Measurements from ENCODE around the gene MYL6B.

The MYL6B gene

DNA sequence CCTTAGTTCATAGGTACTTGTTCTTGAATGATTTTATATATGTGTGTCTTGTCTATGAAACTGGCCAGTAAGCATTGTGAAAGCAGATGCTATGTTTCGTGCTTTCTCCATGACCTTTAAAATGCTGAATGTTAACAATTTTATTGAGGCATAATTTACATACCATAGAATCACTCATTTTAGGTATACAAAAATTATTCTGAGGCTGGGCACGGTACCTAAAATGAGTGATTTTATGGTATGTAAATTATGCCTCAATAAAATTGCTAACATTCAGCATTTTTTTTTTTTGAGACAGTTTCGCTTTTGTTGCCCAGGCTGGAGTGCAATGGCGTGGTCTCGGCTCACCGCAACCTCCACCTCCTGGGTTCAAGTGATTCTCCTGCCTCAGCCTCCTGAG lies 17.5 kb upstream of the MYL6B start:
- Histone ChIP-seq H3K36me3 (peaks cover 70% of the 10 kb centered on the region), H3K9me3 (no peaks in the 10 kb centered on the region), H3K4me1 (no peaks in the 10 kb centered on the region), H3K4me3 (ENCODE audit: low read depth, low read length) (no peak overlapping the region), H3K27me3 (no peaks in the 10 kb centered on the region)
- no peak for DNase-seq
- TF ChIP-seq, protein P1, sequence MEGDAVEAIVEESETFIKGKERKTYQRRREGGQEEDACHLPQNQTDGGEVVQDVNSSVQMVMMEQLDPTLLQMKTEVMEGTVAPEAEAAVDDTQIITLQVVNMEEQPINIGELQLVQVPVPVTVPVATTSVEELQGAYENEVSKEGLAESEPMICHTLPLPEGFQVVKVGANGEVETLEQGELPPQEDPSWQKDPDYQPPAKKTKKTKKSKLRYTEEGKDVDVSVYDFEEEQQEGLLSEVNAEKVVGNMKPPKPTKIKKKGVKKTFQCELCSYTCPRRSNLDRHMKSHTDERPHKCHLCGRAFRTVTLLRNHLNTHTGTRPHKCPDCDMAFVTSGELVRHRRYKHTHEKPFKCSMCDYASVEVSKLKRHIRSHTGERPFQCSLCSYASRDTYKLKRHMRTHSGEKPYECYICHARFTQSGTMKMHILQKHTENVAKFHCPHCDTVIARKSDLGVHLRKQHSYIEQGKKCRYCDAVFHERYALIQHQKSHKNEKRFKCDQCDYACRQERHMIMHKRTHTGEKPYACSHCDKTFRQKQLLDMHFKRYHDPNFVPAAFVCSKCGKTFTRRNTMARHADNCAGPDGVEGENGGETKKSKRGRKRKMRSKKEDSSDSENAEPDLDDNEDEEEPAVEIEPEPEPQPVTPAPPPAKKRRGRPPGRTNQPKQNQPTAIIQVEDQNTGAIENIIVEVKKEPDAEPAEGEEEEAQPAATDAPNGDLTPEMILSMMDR (IDR thresholded peaks at IDR 0.05; ENCODE audit: low read depth, low read length): no peak

- TF ChIP-seq, protein P1 (IDR thresholded peaks at IDR 0.05; ENCODE audit: low read depth, low read length): no peak
- Histone ChIP-seq H3K36me3 (peaks cover 67% of the 10 kb centered on the region), H3K4me3 (ENCODE audit: low read depth, low read length) (no peak overlapping the region)
Measured at GRCh38 chr12:56137853-56138571, 14.4 kb upstream of the MYL6B start.

GRCh38 chr12:56141946-56142784 lies 10.2 kb upstream of the MYL6B start:
- H3K9me3 ChIP-seq: no peaks in the 10 kb centered on the region
- DNase-seq: no peak
- H3K4me3 ChIP-seq (ENCODE audit: low read depth, low read length): no peak overlapping the region
- TF ChIP-seq, protein P1 (IDR thresholded peaks at IDR 0.05; ENCODE audit: low read depth, low read length): no peak
- H3K27me3 ChIP-seq: no peaks in the 10 kb centered on the region
- H3K36me3 ChIP-seq: peaks cover 64% of the 10 kb centered on the region
- H3K4me1 ChIP-seq: no peaks in the 10 kb centered on the region

More at GRCh38 chr12:56137853-56138571, 14.4 kb upstream of the MYL6B start:
- no peaks in the 10 kb centered on the region for H3K27me3 ChIP-seq
- H3K9me3 ChIP-seq: no peaks in the 10 kb centered on the region
- no peak for DNase-seq
- H3K4me1 ChIP-seq: no peaks in the 10 kb centered on the region

GRCh38 chr12:56143217-56143616 lies 9.2 kb upstream of the MYL6B start:
- TF ChIP-seq, protein P1 (IDR thresholded peaks at IDR 0.05; ENCODE audit: low read depth, low read length): no peak
- H3K4me1 ChIP-seq: no peaks in the 10 kb centered on the region
- H3K9me3 ChIP-seq: no peaks in the 10 kb centered on the region
- no peak for DNase-seq
- H3K27me3 ChIP-seq: no peaks in the 10 kb centered on the region
- no peak overlapping the region for H3K4me3 ChIP-seq (ENCODE audit: low read depth, low read length)
- H3K36me3 ChIP-seq: peaks cover 54% of the 10 kb centered on the region

GRCh38 chr12:56143870-56144269 lies 8.5 kb upstream of the MYL6B start:
- H3K9me3 ChIP-seq: no peaks in the 10 kb centered on the region
- H3K36me3 ChIP-seq: peaks cover 48% of the 10 kb centered on the region
- DNase-seq: no peak
- no peaks in the 10 kb centered on the region for H3K27me3 ChIP-seq
- H3K4me3 ChIP-seq (ENCODE audit: low read depth, low read length): no peak overlapping the region
- TF ChIP-seq, protein P1 (IDR thresholded peaks at IDR 0.05; ENCODE audit: low read depth, low read length): no peak
- H3K4me1 ChIP-seq: no peaks in the 10 kb centered on the region

- Histone ChIP-seq H3K4me3 (ENCODE audit: low read depth, low read length) (no peak overlapping the region), H3K9me3 (no peaks in the 10 kb centered on the region), H3K4me1 (no peaks in the 10 kb centered on the region), H3K36me3 (peaks cover 41% of the 10 kb centered on the region), H3K27me3 (no peaks in the 10 kb centered on the region)
- DNase-seq: no peak
- TF ChIP-seq, protein P1 (IDR thresholded peaks at IDR 0.05; ENCODE audit: low read depth, low read length): no peak
Measured at GRCh38 chr12:56145217-56145616, 7.2 kb upstream of the MYL6B start.
